Hematopoietic multipotent progenitor cell treated with erythropoietin and hydrocortisone succinate and interleukin-3 and kit ligand, for 17 days (in vitro differentiated cells): ENCODE data around the gene CPN2.

Source experiments
- DNase-seq: peaks from one replicate; pipeline ENCODE4 v3.0.0-alpha.2; 2015; ENCODE audit warnings: low spot score

Gene CPN2

GRCh38 chr3:194381460-194381875 is 30.3 kb upstream of the CPN2 start:
- no peak for DNase-seq

GRCh38 chr3:194380326-194380725 is 29.2 kb upstream of the CPN2 start:
- DNase-seq = no peak

GRCh38 chr3:194379651-194380050 is 28.5 kb upstream of the CPN2 start:
- DNase-seq = no peak

- DNase-seq = no peak
Observed at GRCh38 chr3:194379231-194379630, 28.1 kb upstream of the CPN2 start.

- DNase-seq = no peak
Observed at GRCh38 chr3:194377708-194378107, 26.6 kb upstream of the CPN2 start.

GRCh38 chr3:194376241-194376560 is 25.1 kb upstream of the CPN2 start:
- DNase-seq = no peak

GRCh38 chr3:194375473-194376240 is 24.5 kb upstream of the CPN2 start:
- DNase-seq = no peak

GRCh38 chr3:194374935-194375334 is 23.8 kb upstream of the CPN2 start:
- DNase-seq = no peak

- DNase-seq = no peak
Observed at GRCh38 chr3:194373899-194374298, 22.8 kb upstream of the CPN2 start.

- no peak for DNase-seq
Observed at GRCh38 chr3:194373028-194373427, 21.9 kb upstream of the CPN2 start.

- no peak for DNase-seq
Observed at GRCh38 chr3:194370753-194371152, 19.6 kb upstream of the CPN2 start.

- DNase-seq = no peak
Observed at GRCh38 chr3:194369522-194370279, 18.6 kb upstream of the CPN2 start, which contains the start of gene LRRC15. Gene LRRC15 (minus strand): TSS chr3:194369743. CDS start chr3:194361043, 8,700 bp downstream.

GRCh38 chr3:194368918-194369317 is 17.8 kb upstream of the CPN2 start:
- no peak for DNase-seq

GRCh38 chr3:194367992-194368841 is 17.1 kb upstream of the CPN2 start:
- no peak for DNase-seq

GRCh38 chr3:194365978-194366490 is 14.9 kb upstream of the CPN2 start:
- DNase-seq = no peak

- no peak for DNase-seq
Observed at GRCh38 chr3:194365526-194365925, 14.4 kb upstream of the CPN2 start.

- DNase-seq = no peak
Observed at GRCh38 chr3:194364652-194365434, 13.7 kb upstream of the CPN2 start.

- no peak for DNase-seq
Observed at GRCh38 chr3:194364314-194364651, 13.2 kb upstream of the CPN2 start.

- DNase-seq = no peak
Observed at GRCh38 chr3:194360568-194360967, 9.4 kb upstream of the CPN2 start.

- DNase-seq = no peak
Observed at GRCh38 chr3:194357681-194358080, 6.6 kb upstream of the CPN2 start.

- DNase-seq = no peak
Observed at GRCh38 chr3:194355379-194355778, 4.3 kb upstream of the CPN2 start.

GRCh38 chr3:194354315-194354714 is 3.2 kb upstream of the CPN2 start:
- no peak for DNase-seq
